Fibroblast of the conjunctiva (primary cell): Measurements from ENCODE around the gene ZNF605.
A peak's percentile ranks its signal among the peaks of the same experiment; 100 is the strongest.
"Not testable (repeated sequence)": the region's sequence is repeated elsewhere in the genome, so short reads cannot be mapped to it uniquely, and the experiment has no call there.

Experiments
- DNase-seq: peaks from one replicate; pipeline ENCODE4 v3.0.0-alpha.2; 2010; ENCODE audit warnings: low read depth

ZNF605 gene

GRCh38 chr12:132956011-132956788 is at the start of gene ZNF605:
Gene ZNF605 (minus strand): TSS chr12:132956306. CDS start chr12:132945635, 10,671 bp downstream.
- peak; percentile 74 for DNase-seq

DNA sequence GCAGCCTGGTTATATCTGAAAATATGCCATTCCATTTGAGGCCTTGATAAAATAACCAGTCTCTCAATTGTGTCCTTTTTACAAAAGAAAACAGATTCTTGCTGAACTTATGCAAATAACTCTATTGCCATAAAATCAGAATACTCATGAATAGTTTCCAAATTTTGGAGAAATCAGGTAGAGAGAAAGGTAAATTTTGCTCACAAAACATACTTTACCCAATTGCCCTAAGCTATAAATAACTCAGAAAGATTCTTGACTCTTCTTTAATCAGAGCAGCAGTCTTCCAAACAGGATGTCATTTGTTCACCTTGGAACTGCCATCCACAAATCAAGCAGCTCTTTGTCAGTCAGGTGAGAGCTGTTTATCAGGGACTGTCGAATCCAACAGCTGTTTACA is 42.6 kb upstream of the ZNF605 start:
- no peak for DNase-seq

GRCh38 chr12:132986885-132987225 is 30.7 kb upstream of the ZNF605 start:
- DNase-seq = no peak

DNA sequence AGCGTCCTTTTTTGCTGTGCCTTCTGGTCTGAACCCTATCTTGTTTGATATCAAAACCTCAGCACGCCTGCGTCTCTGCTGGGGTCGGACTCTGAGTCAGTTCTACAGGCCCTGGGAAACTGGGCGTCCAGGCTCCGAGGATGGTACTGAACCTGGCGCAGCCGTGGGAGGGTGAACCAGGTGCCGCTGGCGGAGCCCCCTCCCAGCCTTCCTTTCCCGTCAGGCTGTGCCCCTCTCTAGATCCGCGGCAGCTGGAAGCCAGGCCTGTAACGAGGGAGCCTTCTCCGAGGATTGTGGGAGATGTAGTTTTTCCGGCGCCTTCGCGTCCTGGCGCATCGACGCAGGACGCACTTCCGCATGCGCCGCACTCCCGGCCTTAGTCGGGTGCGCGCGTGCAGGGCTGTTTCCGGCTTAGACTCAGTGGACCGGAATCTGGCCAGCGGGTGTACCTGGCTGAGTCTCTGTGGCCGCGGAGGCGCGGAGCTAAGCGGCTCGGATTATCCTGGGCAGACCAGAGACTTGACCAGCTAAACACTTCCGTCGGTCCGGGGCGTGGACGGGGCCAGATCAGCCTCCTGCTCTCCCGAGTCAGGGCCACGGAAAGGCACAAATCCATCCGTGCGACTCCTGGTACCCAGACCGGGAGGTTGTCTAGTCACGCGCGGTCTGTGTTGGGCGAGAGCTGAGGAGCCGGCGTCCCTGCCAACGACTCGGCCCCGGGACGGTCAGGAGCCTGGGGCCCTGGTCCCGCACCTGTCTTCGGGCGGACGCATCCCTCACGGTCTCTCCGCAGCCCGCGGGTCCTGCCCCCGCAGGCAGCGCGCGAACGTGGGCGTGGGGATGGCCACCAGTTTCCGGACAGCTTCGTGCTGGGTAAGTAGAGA is 30.1 kb upstream of the ZNF605 start, which contains the start of gene ZNF26:
Gene ZNF26 (plus strand): TSS at position 367 of the 884 bp plus-strand sequence. CDS start 474 bp downstream, at position 841.
- peak; percentile 70 for DNase-seq

DNA sequence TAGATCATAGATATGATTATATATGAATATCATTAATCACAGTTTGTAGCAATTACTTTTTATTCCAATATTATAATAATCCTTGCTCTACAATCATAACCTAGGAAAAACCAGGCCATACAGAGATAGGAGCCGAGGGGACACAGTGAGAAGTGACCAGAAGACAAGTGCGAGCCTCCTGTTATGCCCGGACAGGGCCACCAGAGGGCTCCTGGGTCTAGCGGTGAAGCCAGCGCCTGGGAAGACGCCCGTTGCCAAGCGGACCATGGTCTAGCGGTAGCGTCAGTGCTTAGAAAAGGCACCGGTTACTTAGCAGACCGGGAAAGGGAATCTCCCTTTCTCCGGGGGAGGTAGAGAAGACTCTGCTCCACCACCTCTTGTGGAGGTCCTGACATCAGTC is 20.8 kb upstream of the ZNF605 start:
- not testable (repeated sequence) for DNase-seq

GRCh38 chr12:132972374-132972773 is 16.3 kb upstream of the ZNF605 start:
- no peak for DNase-seq

- no peak for DNase-seq
Measured at GRCh38 chr12:132967736-132968135, 11.6 kb upstream of the ZNF605 start.

DNA sequence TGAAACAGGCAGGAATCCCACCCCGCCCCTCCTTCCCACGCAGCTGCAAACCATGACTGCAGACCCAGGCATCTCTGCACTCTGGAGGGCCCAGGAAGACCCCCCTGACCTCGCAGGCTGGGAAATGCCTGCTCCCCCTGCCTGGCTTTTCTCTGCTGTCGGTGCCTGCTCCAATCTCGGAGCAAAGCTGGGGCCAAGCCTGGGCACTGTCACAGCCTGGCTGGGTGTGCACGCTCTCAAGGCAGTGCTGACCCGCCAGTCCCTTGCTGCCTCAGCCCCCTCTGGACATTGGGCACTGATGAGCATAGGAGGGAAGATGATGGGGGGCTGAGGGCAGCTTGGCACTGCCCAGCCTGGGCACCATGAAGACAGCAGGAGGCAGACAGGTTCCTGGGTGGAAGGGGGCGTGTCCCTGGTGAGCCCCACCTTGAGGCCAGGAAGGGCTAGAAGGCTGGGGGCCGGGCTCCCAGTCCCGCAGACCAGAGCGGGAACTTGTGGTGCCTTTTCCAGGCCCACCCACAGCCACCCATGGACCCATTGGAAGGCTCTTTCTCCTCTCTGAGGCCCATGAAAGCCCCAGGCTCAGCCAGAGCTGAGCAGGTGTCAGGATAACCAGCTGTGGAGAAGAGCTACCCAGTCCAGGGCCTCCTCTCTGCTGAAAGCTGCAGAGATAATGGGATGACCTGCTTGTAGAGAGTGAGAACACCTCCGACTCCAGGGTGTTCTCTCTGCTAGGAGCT is 10.7 kb upstream of the ZNF605 start:
- no peak for DNase-seq

DNA sequence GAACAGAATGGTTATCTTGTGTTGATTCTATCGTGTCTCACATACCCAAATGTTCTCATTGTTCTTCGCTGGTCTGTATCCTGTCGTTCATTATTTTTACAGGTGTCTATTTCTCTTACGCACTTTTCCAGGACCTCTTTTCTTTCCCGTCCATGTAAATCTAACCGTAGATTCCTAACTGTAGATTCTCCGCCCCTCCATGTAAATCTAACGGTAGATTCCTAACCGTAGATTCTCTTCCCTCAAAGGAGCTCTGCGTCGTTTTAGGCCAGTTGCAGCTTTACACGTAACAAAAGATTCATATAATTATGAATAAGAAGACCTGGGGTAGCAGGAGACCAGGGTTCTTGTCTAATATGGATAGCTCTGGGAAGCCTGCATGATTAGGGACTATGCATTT is 9.7 kb upstream of the ZNF605 start:
- DNase-seq = no peak

GRCh38 chr12:132963947-132964346 is 7.8 kb upstream of the ZNF605 start:
- DNase-seq = not testable (repeated sequence)

- DNase-seq = not testable (repeated sequence)
Measured at GRCh38 chr12:132961790-132962189, 5.7 kb upstream of the ZNF605 start.

GRCh38 chr12:132955094-132956010 is 754 bp downstream of the ZNF605 start:
- DNase-seq = peak; percentile 57

DNA sequence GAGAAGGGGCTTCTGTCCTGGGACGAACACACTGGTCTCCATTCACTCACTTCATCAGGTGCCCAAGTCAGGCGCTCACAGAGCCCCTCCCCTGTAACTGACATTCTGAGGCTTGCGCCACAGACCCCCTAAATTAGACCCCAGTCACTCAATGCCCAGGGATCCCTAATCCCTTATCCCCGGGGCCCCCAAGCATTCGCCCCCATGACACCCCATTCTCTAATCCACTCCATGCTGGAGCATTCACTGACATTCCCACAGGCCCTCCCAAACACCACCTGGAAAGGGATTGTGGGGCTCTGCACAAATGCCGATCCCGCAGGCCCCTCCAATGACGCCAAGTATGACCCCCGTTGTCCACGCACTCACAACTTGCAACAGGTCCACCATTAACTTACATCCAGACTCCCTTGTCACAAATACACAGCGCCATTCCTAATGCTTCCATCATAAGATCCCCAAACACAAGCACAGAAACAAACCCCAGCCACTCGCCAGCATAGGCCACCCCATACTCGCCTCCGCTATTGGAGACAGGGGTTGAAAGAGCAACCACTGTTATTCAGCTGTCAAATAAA is 1.5 kb downstream of the ZNF605 start:
- DNase-seq = no peak

DNA sequence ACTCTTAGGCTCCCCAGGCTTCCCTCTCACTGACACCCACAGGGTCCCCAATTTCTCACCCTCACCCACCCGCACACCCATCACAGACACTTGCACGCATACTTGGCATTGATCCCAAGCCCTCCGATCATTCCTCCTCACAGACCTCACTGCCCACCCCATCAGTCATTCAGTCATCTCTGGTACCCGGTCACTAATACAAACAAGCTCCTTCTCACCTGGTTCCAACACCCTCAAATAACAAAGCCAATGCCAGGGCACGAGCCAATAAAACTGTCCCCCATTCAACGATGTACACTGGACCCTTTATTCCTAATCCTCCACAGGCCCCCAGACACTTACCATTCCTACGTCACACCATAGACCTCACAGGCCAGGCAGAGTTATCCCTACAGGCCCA is 2.3 kb downstream of the ZNF605 start:
- no peak for DNase-seq

DNA sequence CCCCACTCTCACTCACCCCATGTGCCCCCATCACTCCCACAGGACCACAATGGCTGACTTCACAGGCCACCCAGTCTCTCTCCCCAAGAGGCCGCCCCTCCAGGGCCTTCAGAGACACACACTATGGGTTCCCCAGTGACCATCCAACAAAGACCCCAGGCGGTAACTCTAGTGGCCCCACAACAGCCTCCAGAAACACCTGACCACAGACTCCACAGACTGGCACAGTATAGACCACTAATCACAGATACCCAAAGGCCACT is 3.0 kb downstream of the ZNF605 start:
- DNase-seq = no peak

GRCh38 chr12:132952371-132953162 is 3.5 kb downstream of the ZNF605 start:
- no peak for DNase-seq

GRCh38 chr12:132951649-132952048 is 4.5 kb downstream of the ZNF605 start:
- no peak for DNase-seq

DNA sequence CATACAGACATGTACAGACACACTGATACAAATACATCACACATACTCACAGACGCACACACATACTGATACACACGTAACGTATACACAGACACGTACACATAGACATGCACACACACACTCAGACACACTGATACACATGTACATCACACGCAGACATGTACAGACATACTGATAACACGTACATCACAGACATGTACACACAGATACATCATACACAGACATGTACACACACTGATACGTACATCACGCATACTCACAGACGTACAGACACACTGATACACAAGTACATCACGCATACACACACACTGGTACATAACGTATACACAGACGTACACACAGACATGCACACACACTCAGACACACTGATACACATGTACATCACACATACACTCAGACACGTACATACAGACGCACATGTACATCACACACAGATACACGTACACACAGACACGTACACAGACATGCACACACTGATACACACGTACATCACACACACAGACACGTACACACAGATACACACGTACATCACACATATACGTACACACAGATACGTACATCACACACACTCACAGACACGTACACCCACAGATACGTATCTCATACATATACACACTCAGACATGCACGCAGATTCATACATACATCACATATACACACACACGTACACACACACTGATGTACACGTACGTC is 5.1 kb downstream of the ZNF605 start:
- no peak for DNase-seq

GRCh38 chr12:132949936-132950837 is 5.9 kb downstream of the ZNF605 start:
- DNase-seq = no peak
